K562 (cell line): Measurements from ENCODE around the gene DOK1. TPM values are rescaled to one million over a fixed set of nuclear protein-coding genes. Genes with fewer than 3 reads are reported as not detected.
"Not testable (repeated sequence)": the region's sequence is repeated elsewhere in the genome, so short reads cannot be mapped to it uniquely, and the experiment has no call there.

Experiments
- ATAC-seq: fragments of 200-7000 bp; cut with Tn5 transposase; 3 replicates; pipeline ENCODE4 v1.9.1; 2020; ENCODE audit warnings: moderate library complexity
- BruUV-seq: library from RNA; stranded (reverse); fragments of 400-500 nt; replicated peaks from 2 replicates; lab custom pipeline; 2021; lab: Mats Ljungman, UMichigan
- CTCF ChIA-PET: fragments of 300-600 bp; formaldehyde crosslinking; extraction: SDS; loops from one replicate; lab custom pipeline; 2021; ENCODE audit warnings: low intra/inter-chr PET ratio; lab: Yijun Ruan, JAX
- POLR2A ChIA-PET: fragments of 300-600, 350-650 bp; sonication (Branson Sonifier 250); formaldehyde crosslinking; extraction: SDS; loops from one replicate; lab custom pipeline; 2021; ENCODE audit warnings: antibody characterized with exemption, inconsistent platforms; lab: Yijun Ruan, JAX
- DNase-seq, 4 experiments: peaks; one replicate each; pipeline versions ENCODE4 v3.0.0 to v3.0.0-alpha.2; 2011 to 2018; ENCODE audit warnings: low spot score in 3 of 4, mixed read lengths in 3 of 4; ENCODE audit errors: extremely low read depth in 1 of 4
- FAIRE-seq: peaks from 2 replicates; lab custom pipeline; 2011; peaks lifted over from hg19 to GRCh38; lab: Jason Lieb, UNC
- H2AFZ ChIP-seq: 2 replicates; pipeline ENCODE4 v1.6.0; 2011; ENCODE audit warnings: low read depth, low read length, control low read depth, inconsistent platforms
- H3K27ac ChIP-seq: fragments of 200-600 bp; 3 replicates; pipeline ENCODE4 v1.8.0; 2011; ENCODE audit warnings: low read depth, mild to moderate bottlenecking, control low read depth, inconsistent platforms, low read length, moderate library complexity, mixed read lengths; ENCODE audit errors: extremely low read depth
- H3K27me3 ChIP-seq, 2 experiments: fragments of 300-600 bp in 1 of 2; 2 replicates in 1 of 2; 3 replicates in 1 of 2; pipeline versions ENCODE4 v1.6.0 to v1.8.0; 2011; ENCODE audit warnings: inconsistent platforms in 2 of 2, low read length in 2 of 2, mild to moderate bottlenecking in 1 of 2, mixed read lengths in 1 of 2, moderate library complexity in 1 of 2; ENCODE audit not compliant: control insufficient read depth in 2 of 2, insufficient read depth in 2 of 2
- H3K36me3 ChIP-seq: fragments of 300-600 bp; 3 replicates; pipeline ENCODE4 v1.8.0; 2011; ENCODE audit warnings: mild to moderate bottlenecking, low read length, inconsistent platforms; ENCODE audit not compliant: control insufficient read depth, insufficient read depth
- H3K4me1 ChIP-seq, 2 experiments: fragments of 200-600 bp in 1 of 2; replicated peaks in 1 of 2; 2 replicates in 1 of 2; 3 replicates in 1 of 2; pipeline versions ENCODE4 v1.5.1 to v1.8.0; 2011; ENCODE audit warnings: inconsistent platforms in 2 of 2, low read length in 2 of 2, mild to moderate bottlenecking in 1 of 2, mixed read lengths in 1 of 2, moderate library complexity in 1 of 2; ENCODE audit not compliant: control insufficient read depth in 2 of 2, insufficient read depth in 2 of 2
- H3K4me2 ChIP-seq: 2 replicates; pipeline ENCODE4 v1.6.1; 2011; ENCODE audit warnings: low read length, control low read depth, inconsistent platforms, mixed read lengths; ENCODE audit not compliant: insufficient read depth
- H3K4me3 ChIP-seq: fragments of 200-600 bp; sonication (generic), shearing (Covaris generic); 2 replicates; pipeline ENCODE4 v1.5.1; 2016; ENCODE audit warnings: control low read depth, inconsistent platforms
- H3K79me2 ChIP-seq: fragments of 200-600 bp; 3 replicates; pipeline ENCODE4 v1.8.0; 2011; ENCODE audit warnings: low read length, inconsistent platforms; ENCODE audit not compliant: control insufficient read depth, insufficient read depth
- H3K9ac ChIP-seq, 2 experiments: 2 replicates each; pipeline versions ENCODE4 v1.6.0 to v1.6.1; 2011; ENCODE audit warnings: low read depth in 2 of 2, low read length in 2 of 2, control low read depth in 1 of 2, inconsistent platforms in 1 of 2, mild to moderate bottlenecking in 1 of 2, mixed read lengths in 1 of 2; ENCODE audit not compliant: insufficient read depth in 1 of 2
- H3K9me1 ChIP-seq: one replicate; pipeline ENCODE4 v1.6.0; 2011; ENCODE audit warnings: inconsistent platforms, mild to moderate bottlenecking, low read length, moderate library complexity; ENCODE audit not compliant: control insufficient read depth, insufficient read depth
- H3K9me3 ChIP-seq: replicated peaks from 2 replicates; pipeline ENCODE4 v1.5.1; 2011; ENCODE audit warnings: low read depth, low read length, inconsistent platforms; ENCODE audit not compliant: control insufficient read depth, insufficient read depth
- H4K20me1 ChIP-seq: replicated peaks from 2 replicates; pipeline ENCODE4 v1.6.1; 2011; ENCODE audit warnings: low read length, inconsistent platforms, mixed read lengths; ENCODE audit not compliant: control insufficient read depth, insufficient read depth
- DACH1 ChIP-seq: fragments of 450-650 bp; IDR thresholded peaks from 2 replicates; pipeline ENCODE4 v1.6.1; 2018; ENCODE audit not compliant: partially characterized antibody
- EZH2 ChIP-seq: IDR thresholded peaks from 2 replicates; pipeline ENCODE4 v1.6.1; 2012; ENCODE audit warnings: low read depth, mild to moderate bottlenecking, inconsistent platforms, low read length, borderline replicate concordance
- HMG20A ChIP-seq: fragments of 450-650 bp; formaldehyde crosslinking; conservative IDR thresholded peaks from 2 replicates; pipeline ENCODE4 v1.4.0; 2020; ENCODE audit warnings: mild to moderate bottlenecking, mixed read lengths
- NFE2 ChIP-seq: IDR thresholded peaks from 2 replicates; pipeline ENCODE4 v1.6.1; 2014; ENCODE audit warnings: antibody characterized with exemption, low read depth
- NFRKB ChIP-seq: fragments of 450-650 bp; IDR thresholded peaks from 2 replicates; pipeline ENCODE4 v1.6.1; 2016; ENCODE audit warnings: low read depth
- PHF8 ChIP-seq: fragments of 200-600 bp; sonication (generic); IDR thresholded peaks from 2 replicates; pipeline ENCODE4 v1.6.1; 2012; ENCODE audit warnings: mixed run types, mild to moderate bottlenecking, inconsistent platforms, low read length, moderate library complexity, borderline replicate concordance
- SMAD3 ChIP-seq: fragments of 450-650 bp; formaldehyde crosslinking; conservative IDR thresholded peaks from 2 replicates; pipeline ENCODE4 v1.4.0; 2020; ENCODE audit warnings: mild to moderate bottlenecking
- YBX1 ChIP-seq: fragments of 450-650 bp; IDR thresholded peaks from 2 replicates; pipeline ENCODE4 v1.7.1; 2016; ENCODE audit warnings: mild to moderate bottlenecking
- ZNF263 ChIP-seq: sonication (generic); formaldehyde crosslinking; IDR thresholded peaks from 2 replicates; pipeline ENCODE4 v1.8.0; 2022; ENCODE audit warnings: mild to moderate bottlenecking, missing genetic modification reagents, borderline replicate concordance
- ZNF280A ChIP-seq: fragments of 450-650 bp; IDR thresholded peaks from 2 replicates; pipeline ENCODE4 v1.6.1; 2018; ENCODE audit warnings: mild to moderate bottlenecking, low read depth; ENCODE audit not compliant: partially characterized antibody
- WGBS: fragments of 100-300 bp; shearing (Covaris generic); methylation state at CpG from one replicate; pipeline ENCODE4 v1.1.6; 2016; ENCODE audit warnings: low coverage, mixed read lengths; ENCODE audit not compliant: insufficient coverage; ENCODE audit errors: missing lambda C conversion rate; 5-methylcytosine and 5-hydroxymethylcytosine counted together
- in situ Hi-C: fragments of 300-500 bp; cut with MboI; formaldehyde crosslinking; loops from 4 replicates; pipeline ENCODE4 v1.15.0; 2018; ENCODE audit warnings: inconsistent platforms, mixed read lengths
- intact Hi-C: fragments of 100-400 bp; cut with micrococcal nuclease; formaldehyde crosslinking; loops from 2 replicates; pipeline ENCODE4 v1.14.2; 2022
- polyA plus RNA-seq, 8 experiments: library from polyadenylated mRNA; depleted of rRNA in 4 of 8; stranded (reverse) in 5 of 8; unstranded in 3 of 8; fragments of >200 nt; fragmentation: Nextera tagmentation in 2 of 8; fragmentation: Illumina TruSeq in 1 of 8; extraction: Ambion mirVana in 2 of 8; extraction: Trizol in 1 of 8; gene quantifications; 2 replicates each; pipeline versions ENCODE4 v1.2.1 to v1.2.3, GENCODE V29; 2011 to 2014; ENCODE audit warnings: inconsistent platforms in 1 of 8, missing spikeins in 1 of 8
- total RNA-seq, 7 experiments: library from RNA; depleted of rRNA in 6 of 7; stranded (reverse); fragments of >200 nt in 6 of 7; fragmentation: Illumina TruSeq in 2 of 7; extraction: Trizol in 2 of 7; gene quantifications; 2 replicates each; pipeline versions ENCODE4 v1.2.1 to v1.2.3, GENCODE V29; 2011 to 2021; ENCODE audit warnings: low replicate concordance in 1 of 7
- TF ChIP-seq, protein P1 (sequence below): fragments of 250-450 bp; sonication (Bioruptor Pico); IDR thresholded peaks from 2 replicates; pipeline ENCODE4 v1.8.0; 2021; ENCODE audit warnings: moderate library complexity, mild to moderate bottlenecking, inconsistent platforms

DOK1 gene
- total and polyA plus RNA-seq, 9 of the 15 experiments (the other 6 are each of a cell fraction or from before 2014, with no cell fraction given): 0.59 to 36.4 (median 16.1) TPM

GRCh38 chr2:74561022-74561421 is 6.5 kb downstream of the DOK1 start:
- H3K9me3 ChIP-seq, H3K4me2 ChIP-seq, H4K20me1 ChIP-seq, H2AFZ ChIP-seq, ATAC-seq, FAIRE-seq, DNase-seq, H3K9me1 ChIP-seq, H3K79me2 ChIP-seq, H3K4me3 ChIP-seq, BruUV-seq, intact Hi-C loops, in situ Hi-C loops, CTCF ChIA-PET, POLR2A ChIA-PET, H3K27ac ChIP-seq: not testable (repeated sequence)
- Histone ChIP-seq H3K9ac (peak overlapping the region in 1 of 2 experiments; percentile 81; a peak in 1 of 4 replicates), H3K27me3 (peaks cover 0 to 16% of the 10 kb centered on the region in 2 experiments; a peak in 3 of 5 replicates), H3K4me1 (peaks cover 10 to 16% of the 10 kb centered on the region in 2 experiments; a peak in 4 of 5 replicates), H3K36me3 (peaks cover 15% of the 10 kb centered on the region; the same call in 1 of the 3 replicates)
- peak; percentile 78 for TF ChIP-seq ZNF263 (CRISPR knock-in tag)
- 40% methylated on average over 1 of the region's 1 CpG for WGBS

DNA sequence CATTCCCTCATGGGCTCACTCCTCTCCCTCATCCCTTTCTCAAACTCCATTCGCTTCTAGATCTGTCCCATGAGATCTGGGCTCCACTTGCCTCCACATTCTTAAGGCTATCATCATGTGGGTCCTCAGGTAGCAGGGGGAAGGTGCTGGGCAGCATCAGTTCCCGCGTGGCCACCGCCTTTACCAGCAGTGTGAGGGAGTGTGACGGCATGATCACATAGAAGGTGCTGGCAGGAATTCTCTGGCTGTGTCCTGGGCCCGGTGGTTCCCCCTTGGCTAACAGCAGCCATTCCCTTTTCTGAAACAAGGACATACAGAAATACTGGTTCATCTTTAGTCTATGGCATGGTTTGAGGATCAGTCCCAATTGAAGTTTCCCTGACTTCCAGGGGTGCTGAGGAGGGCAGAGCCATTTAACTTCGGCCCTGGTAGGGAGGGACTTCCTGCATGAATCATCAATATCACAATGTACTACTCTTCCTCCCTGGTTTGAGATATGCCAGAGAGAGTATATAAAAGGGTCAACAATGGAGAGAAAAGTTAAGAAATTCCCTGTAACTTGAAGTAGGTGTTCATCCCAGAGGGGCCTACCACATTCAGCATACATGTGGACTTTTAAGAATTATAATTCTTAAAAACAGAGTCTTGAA is 7.7 kb downstream of the DOK1 start:
- Histone ChIP-seq H3K9me1 (no peaks in the 10 kb centered on the region), H2AFZ (peak overlapping the region; percentile 64), H3K4me1 (peaks cover 6 to 10% of the 10 kb centered on the region in 2 experiments; a peak in 3 of 5 replicates), H3K79me2 (no peaks in the 10 kb centered on the region), H3K9me3 (no peaks in the 10 kb centered on the region), H3K27me3 (peaks cover 0 to 16% of the 10 kb centered on the region in 2 experiments; a peak in 3 of 5 replicates), H3K9ac (peak overlapping the region in 1 of 2 experiments; percentile 12; a peak in 1 of 4 replicates), H4K20me1 (no peaks in the 10 kb centered on the region), H3K27ac (no peak overlapping the region; the same call in 2 of the 3 replicates), H3K36me3 (peaks cover 4% of the 10 kb centered on the region; the same call in 1 of the 3 replicates), H3K4me2 (no peak overlapping the region), H3K4me3 (no peak overlapping the region)
- ATAC-seq: no peak
- no TSS peak for BruUV-seq
- intact Hi-C loops: no loop called here
- in situ Hi-C loops: no loop called here
- FAIRE-seq: no peak
- no peak for DNase-seq
- WGBS: 59% methylated on average over 7 of the region's 7 CpGs
- ChIA-PET CTCF (no interaction called here), POLR2A (interaction anchor here (0.7 kb wide), 1 partner anchor 1915 kb away, joined by 3 read pairs; no protein-coding TSS in a partner anchor)
- TF ChIP-seq HMG20A (no peak), PHF8 (no peak), ZNF263 (CRISPR knock-in tag) (peak; percentile 37; the same call in 1 of the 2 replicates), DACH1 (no peak), SMAD3 (no peak), NFE2 (0 out of 2 replicates have a peak, but pooled peaks have one; percentile 19), YBX1 (no peak), EZH2 (no peak), ZNF280A (no peak), NFRKB (no peak)
- TF ChIP-seq, protein P1, sequence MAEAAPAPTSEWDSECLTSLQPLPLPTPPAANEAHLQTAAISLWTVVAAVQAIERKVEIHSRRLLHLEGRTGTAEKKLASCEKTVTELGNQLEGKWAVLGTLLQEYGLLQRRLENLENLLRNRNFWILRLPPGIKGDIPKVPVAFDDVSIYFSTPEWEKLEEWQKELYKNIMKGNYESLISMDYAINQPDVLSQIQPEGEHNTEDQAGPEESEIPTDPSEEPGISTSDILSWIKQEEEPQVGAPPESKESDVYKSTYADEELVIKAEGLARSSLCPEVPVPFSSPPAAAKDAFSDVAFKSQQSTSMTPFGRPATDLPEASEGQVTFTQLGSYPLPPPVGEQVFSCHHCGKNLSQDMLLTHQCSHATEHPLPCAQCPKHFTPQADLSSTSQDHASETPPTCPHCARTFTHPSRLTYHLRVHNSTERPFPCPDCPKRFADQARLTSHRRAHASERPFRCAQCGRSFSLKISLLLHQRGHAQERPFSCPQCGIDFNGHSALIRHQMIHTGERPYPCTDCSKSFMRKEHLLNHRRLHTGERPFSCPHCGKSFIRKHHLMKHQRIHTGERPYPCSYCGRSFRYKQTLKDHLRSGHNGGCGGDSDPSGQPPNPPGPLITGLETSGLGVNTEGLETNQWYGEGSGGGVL: no peak
